ENCODE results near the gene TPST2.
"Not testable (repeated sequence)": the region's sequence is repeated elsewhere in the genome, so short reads cannot be mapped to it uniquely, and the experiment has no call there.

TPST2 gene

DNA sequence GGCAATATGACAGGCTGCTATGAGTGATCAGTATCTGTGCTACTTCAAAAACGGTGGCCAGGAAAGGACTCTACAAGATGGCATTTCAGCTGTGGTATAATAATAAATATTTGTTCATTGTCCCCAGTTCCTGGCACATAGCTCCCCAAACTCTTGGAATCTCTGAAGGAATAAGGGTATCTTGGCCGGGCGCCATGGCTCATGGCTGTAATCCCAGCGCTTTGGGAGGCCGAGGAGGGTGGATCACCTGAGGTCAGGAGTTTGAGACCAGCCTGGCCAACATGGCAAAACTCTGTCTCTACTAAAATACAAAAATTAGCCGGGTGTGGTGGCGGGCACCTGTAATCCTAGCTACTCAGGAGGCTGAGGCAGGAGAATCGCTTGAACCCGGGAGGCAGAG lies 61.4 kb downstream of the TPST2 start:
- DNase-seq (ENCODE audit: low spot score) = not testable (repeated sequence)

- no peak for DNase-seq (ENCODE audit: low spot score)
Observed at GRCh38 chr22:26527574-26528465, 62.1 kb downstream of the TPST2 start.

DNA sequence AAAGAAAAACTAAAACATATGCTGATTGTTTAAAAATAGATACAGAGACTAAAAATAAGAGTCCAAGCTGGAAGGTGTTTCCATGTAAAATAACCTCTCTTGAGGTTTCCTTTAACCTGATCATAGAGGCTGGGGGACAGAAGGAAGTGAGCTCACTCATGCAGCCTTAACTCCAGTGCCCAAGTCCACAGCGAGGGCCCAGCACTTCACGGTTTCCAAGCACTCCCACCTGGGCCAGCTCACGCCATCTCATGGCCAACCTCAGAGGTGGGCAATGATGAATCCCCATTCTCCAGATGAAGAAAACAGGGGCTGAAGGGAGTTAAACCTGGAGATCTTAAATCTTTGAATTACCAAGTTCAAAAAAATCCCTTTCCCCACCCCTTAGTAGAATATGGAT lies 62.8 kb downstream of the TPST2 start:
- no peak for DNase-seq (ENCODE audit: low spot score)

- no peak for DNase-seq (ENCODE audit: low spot score)
Observed at GRCh38 chr22:26525946-26526564, 63.9 kb downstream of the TPST2 start.

- DNase-seq (ENCODE audit: low spot score) = no peak
Observed at GRCh38 chr22:26524870-26525269, 65.1 kb downstream of the TPST2 start.

- no peak for DNase-seq (ENCODE audit: low spot score)
Observed at GRCh38 chr22:26522592-26522991, 67.3 kb downstream of the TPST2 start.

GRCh38 chr22:26522012-26522411 lies 67.9 kb downstream of the TPST2 start:
- no peak for DNase-seq (ENCODE audit: low spot score)

- DNase-seq (ENCODE audit: low spot score) = no peak
Observed at GRCh38 chr22:26517429-26517828, 72.5 kb downstream of the TPST2 start.

DNA sequence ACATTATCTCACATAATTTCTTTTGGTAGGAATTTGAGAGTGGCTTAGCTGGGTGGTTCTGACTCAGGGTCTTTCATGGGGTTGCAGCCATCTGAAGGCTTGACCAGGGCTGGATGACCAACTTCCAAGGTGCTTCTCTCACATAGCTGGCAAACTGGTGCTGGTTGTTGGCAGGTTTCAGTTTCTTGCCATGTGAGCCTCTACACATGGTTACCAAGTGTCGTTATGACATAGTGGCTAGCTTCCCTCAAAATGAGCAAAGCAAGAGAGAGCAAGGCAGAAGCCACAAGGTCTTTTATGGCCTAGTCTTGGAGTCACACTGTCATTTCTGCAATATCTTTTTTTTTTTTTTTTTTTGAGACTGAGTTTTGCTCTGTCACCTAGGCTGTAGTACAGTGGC lies 73.4 kb downstream of the TPST2 start:
- DNase-seq (ENCODE audit: low spot score) = no peak

- DNase-seq (ENCODE audit: low spot score) = no peak
Observed at GRCh38 chr22:26515931-26516330, 74.0 kb downstream of the TPST2 start.

- DNase-seq (ENCODE audit: low spot score) = no peak
Observed at GRCh38 chr22:26514419-26515161, 75.3 kb downstream of the TPST2 start.

DNA sequence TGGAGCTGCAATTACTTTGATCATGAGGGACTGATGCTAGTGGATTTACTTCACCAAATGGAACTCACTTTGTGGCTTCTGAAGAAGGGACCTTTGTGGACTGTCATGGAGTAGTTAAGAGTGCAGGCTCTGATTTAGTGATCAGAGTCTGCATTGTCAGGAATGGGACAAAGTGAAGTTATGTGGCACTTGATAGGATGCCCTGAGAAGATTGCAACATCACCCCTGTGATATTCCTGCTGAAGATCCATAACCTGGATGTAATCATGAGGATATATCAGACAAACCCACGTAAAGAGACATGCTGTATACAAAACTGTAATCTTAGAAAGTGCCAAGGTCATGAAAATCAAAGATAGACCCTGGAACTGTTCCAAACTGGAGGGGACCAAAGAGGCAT lies 76.1 kb downstream of the TPST2 start:
- DNase-seq (ENCODE audit: low spot score) = no peak

- peak; percentile 97 for DNase-seq (ENCODE audit: low spot score)
Observed at GRCh38 chr22:26512149-26512793, 77.7 kb downstream of the TPST2 start, which contains the start of gene TFIP11. TFIP11 (minus strand) TSS chr22:26512473; CDS start chr22:26510272, 2,201 bp downstream.

DNA sequence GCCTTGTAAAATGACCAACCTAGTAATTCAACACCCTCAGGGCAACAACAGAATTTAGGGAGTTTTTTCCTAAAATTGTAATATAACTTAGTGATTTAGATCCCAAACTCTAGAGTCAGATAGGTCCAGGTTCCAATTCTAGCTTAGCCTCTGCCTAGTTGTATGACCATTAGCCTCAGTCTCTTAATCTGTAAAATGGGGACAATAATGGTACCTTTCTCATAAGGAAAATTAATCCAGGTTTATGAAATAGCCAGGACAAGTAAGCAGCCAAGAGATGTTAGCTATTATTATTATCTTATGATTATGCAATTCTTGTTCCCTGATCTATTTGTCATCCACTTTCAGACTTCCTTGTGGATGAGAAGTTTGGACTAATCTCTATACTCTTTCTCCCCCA lies 81.8 kb downstream of the TPST2 start:
- no peak for DNase-seq (ENCODE audit: low spot score)

DNA sequence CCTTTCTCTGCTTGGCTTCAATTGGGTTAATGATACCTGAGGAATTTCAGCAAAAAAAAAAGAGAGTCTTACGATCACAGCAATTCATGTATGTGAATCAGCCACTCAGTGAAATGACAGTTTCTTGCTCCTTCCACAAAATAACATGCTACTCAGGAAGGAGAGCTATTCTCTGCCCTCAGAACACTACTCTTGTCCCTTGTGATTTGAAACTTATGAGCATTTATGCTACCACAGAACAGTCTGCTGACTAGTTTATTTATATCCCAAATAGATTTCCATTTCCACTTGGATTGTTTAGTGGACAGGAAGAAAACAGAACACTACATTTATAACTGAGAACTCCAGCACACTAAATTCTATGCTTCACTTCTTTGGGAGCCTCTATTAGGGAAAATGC lies 86.2 kb downstream of the TPST2 start:
- DNase-seq (ENCODE audit: low spot score) = no peak

GRCh38 chr22:26502688-26503561 lies 87.0 kb downstream of the TPST2 start:
- peak; percentile 64 for DNase-seq (ENCODE audit: low spot score)

DNA sequence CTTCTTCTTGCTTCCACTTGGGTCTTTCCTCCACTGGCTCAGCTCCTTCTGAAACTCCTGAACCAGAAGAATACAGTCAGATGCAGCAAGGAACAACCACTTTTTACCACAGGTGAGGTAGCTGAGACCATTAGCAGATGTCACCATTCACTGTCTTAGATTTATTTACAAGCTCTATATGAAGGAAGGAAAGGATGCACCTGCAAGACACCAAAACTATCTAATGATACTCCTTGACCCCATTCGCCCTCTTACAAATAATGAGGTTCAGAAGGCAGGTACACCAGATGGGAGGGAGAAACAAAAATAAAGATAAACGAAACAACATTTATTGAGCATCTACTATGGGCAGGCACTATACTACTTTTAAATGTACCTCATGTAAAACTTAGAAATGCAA lies 87.9 kb downstream of the TPST2 start:
- DNase-seq (ENCODE audit: low spot score) = no peak

DNA sequence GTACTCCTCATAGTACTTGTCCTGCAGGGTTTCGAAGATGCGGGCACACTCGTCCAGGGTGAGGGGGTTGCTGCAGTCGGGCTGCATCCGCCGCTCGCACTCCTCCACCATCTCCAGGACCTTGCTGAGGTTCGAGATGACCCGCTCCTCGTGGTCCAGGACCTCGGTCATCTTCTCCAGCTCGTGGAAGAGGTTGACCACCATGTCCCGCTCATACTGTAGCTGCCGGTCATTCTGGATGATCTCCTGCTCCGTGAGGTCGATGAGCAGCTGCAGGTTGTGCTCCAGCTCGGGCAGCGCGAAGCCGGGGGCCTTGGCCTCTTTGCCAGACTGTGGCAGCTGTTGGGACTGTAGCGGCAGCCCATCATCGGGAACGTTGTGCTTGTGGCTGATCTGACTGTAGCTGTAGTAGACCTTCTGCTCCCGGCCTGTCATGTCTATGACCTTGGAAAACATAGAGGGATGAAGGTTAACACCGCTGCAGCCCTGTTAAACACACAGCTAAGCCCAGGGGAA lies 90.7 kb downstream of the TPST2 start:
- no peak for DNase-seq (ENCODE audit: low spot score)

GRCh38 chr22:26496456-26496855 lies 93.5 kb downstream of the TPST2 start:
- DNase-seq (ENCODE audit: low spot score) = no peak

- DNase-seq (ENCODE audit: low spot score) = no peak
Observed at GRCh38 chr22:26494506-26494905, 95.4 kb downstream of the TPST2 start.

DNA sequence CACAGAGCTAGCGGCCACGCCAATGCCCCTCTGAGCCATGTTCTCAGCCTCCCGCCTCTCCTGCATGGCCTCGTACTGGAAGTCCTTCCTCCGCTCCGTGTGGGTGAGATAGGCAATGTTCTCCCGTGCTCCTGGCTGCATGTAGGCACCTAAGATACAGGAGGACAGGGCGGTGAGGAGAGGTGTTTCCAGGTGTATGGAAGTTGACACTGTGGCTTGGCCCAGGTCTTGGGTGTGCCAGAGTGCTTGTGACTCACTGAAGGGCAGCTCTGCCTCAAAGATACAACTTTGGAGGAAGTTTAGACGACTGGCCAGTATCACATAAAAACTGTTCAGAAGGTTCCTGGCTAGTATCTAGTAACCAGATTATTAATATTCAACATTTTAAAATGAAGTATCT lies 97.7 kb downstream of the TPST2 start:
- DNase-seq (ENCODE audit: low spot score) = no peak

All from ecto neural progenitor cell (in vitro differentiated cells).